Neural crest cell (in vitro differentiated cells): Measurements from ENCODE around the gene TFEB. TPM values are rescaled to one million over a fixed set of nuclear protein-coding genes. Genes with fewer than 3 reads are reported as not detected.

Experiments
- DNase-seq: peaks from one replicate; pipeline ENCODE4 v3.0.0; 2021; ENCODE audit warnings: low read depth, mixed read lengths, low spot score
- H3K27ac Mint-ChIP-seq: one replicate; pipeline ENCODE4 v1.8.0; 2021; ENCODE audit warnings: mild to moderate bottlenecking, mixed read lengths; ENCODE audit not compliant: unreplicated experiment
- H3K27me3 Mint-ChIP-seq: 2 replicates; pipeline ENCODE4 v1.8.0; 2021; ENCODE audit warnings: low read depth, mild to moderate bottlenecking, mixed read lengths
- H3K36me3 Mint-ChIP-seq: 2 replicates; pipeline ENCODE4 v1.8.0; 2021; ENCODE audit warnings: low read depth, mild to moderate bottlenecking, mixed read lengths
- H3K4me1 Mint-ChIP-seq: 2 replicates; pipeline ENCODE4 v1.8.0; 2021; ENCODE audit warnings: mixed read lengths
- H3K4me3 Mint-ChIP-seq: one replicate; pipeline ENCODE4 v1.8.0; 2021; ENCODE audit warnings: mild to moderate bottlenecking, mixed read lengths
- H3K9me3 Mint-ChIP-seq: 2 replicates; pipeline ENCODE4 v1.8.0; 2021; ENCODE audit warnings: mixed read lengths
- CTCF ChIP-seq: fragments of 200-600 bp; sonication (generic); conservative IDR thresholded peaks from 2 replicates; pipeline ENCODE4 v1.5.0; 2021; ENCODE audit warnings: antibody characterized with exemption, mild to moderate bottlenecking
- total RNA-seq: library from RNA; stranded (reverse); gene quantifications from 2 replicates; pipeline ENCODE4 v1.2.1, GENCODE V29; 2021

The TFEB gene
- total RNA-seq, 1 donor from 2014 or later = 1.3 TPM

- Mint-ChIP-seq H3K27me3 (peaks cover 59% of the 10 kb centered on the region), H3K27ac (no peak overlapping the region), H3K36me3 (no peaks in the 10 kb centered on the region), H3K9me3 (no peaks in the 10 kb centered on the region), H3K4me3 (peak overlapping the region; percentile 93), H3K4me1 (peaks cover 43% of the 10 kb centered on the region)
- no peak for TF ChIP-seq CTCF
- DNase-seq = peak; percentile 33
Observed at GRCh38 chr6:41637194-41638001, 98.0 kb downstream of the TFEB start.

- Mint-ChIP-seq H3K27ac (no peak overlapping the region), H3K4me1 (peaks cover 41% of the 10 kb centered on the region), H3K27me3 (peaks cover 62% of the 10 kb centered on the region), H3K9me3 (no peaks in the 10 kb centered on the region), H3K4me3 (peak overlapping the region; percentile 68), H3K36me3 (no peaks in the 10 kb centered on the region)
- no peak for TF ChIP-seq CTCF
- no peak for DNase-seq
Observed at GRCh38 chr6:41636833-41637193, 98.6 kb downstream of the TFEB start.

- peaks cover 62% of the 10 kb centered on the region for H3K27me3 Mint-ChIP-seq
- peak overlapping the region; percentile 57 for H3K4me3 Mint-ChIP-seq
- peaks cover 34% of the 10 kb centered on the region for H3K4me1 Mint-ChIP-seq
- H3K36me3 Mint-ChIP-seq = no peaks in the 10 kb centered on the region
- TF ChIP-seq CTCF = no peak
- H3K27ac Mint-ChIP-seq = no peak overlapping the region
- no peaks in the 10 kb centered on the region for H3K9me3 Mint-ChIP-seq
- DNase-seq = no peak
Observed at GRCh38 chr6:41635365-41635764, 100.0 kb downstream of the TFEB start.

- Mint-ChIP-seq H3K9me3 (no peaks in the 10 kb centered on the region), H3K27me3 (peaks cover 60% of the 10 kb centered on the region), H3K4me3 (peak overlapping the region; percentile 45), H3K4me1 (peaks cover 27% of the 10 kb centered on the region), H3K36me3 (no peaks in the 10 kb centered on the region), H3K27ac (peak overlapping the region; percentile 5)
- TF ChIP-seq CTCF = no peak
- DNase-seq = no peak
Observed at GRCh38 chr6:41634657-41635056, 100.8 kb downstream of the TFEB start.

Other genes with a start within 250 kb of the TFEB start
- gene FOXP4, start 189.2 kb downstream of the TFEB start, total RNA-seq = 57.9 and 62.4 TPM in 2 replicates
- gene MDFI, start 97.1 kb downstream of the TFEB start, total RNA-seq = 64.2 and 65.8 TPM in 2 replicates
- gene PGC, start 11.8 kb upstream of the TFEB start, total RNA-seq = not detected in 2 replicates
- gene FRS3, start 44.3 kb upstream of the TFEB start, total RNA-seq = 6.8 and 7.1 TPM in 2 replicates
- gene PRICKLE4, start 45.2 kb upstream of the TFEB start, total RNA-seq = 2.9 and 4.1 TPM in 2 replicates
- 248 and 249 TPM in 2 replicates for gene TOMM6, start 52.1 kb upstream of the TFEB start, total RNA-seq
- gene USP49, start 159.8 kb upstream of the TFEB start, total RNA-seq = 25.1 and 29.0 TPM in 2 replicates
- gene MED20, start 185.5 kb upstream of the TFEB start, total RNA-seq = 34.8 and 37.5 TPM in 2 replicates
- gene BYSL, start 185.9 kb upstream of the TFEB start, total RNA-seq = 50.8 and 55.5 TPM in 2 replicates
- gene CCND3, start 206.2 kb upstream of the TFEB start, total RNA-seq = 21.7 and 24.4 TPM in 2 replicates